Astrocyte of the spinal cord (primary cell): Measurements from ENCODE around the gene CTXND2.
A peak's percentile ranks its signal among the peaks of the same experiment; 100 is the strongest.
"Not testable (repeated sequence)": the region's sequence is repeated elsewhere in the genome, so short reads cannot be mapped to it uniquely, and the experiment has no call there.

Source experiments
- DNase-seq: peaks from one replicate; pipeline ENCODE4 v3.0.0; 2011; ENCODE audit warnings: low read depth, low spot score
- H3K4me3 ChIP-seq: 2 replicates; pipeline ENCODE4 v1.5.1; 2011; ENCODE audit warnings: low read depth, mild to moderate bottlenecking, low read length, moderate library complexity
- CTCF ChIP-seq: IDR thresholded peaks from 2 replicates; pipeline ENCODE4 v1.5.1; 2012; ENCODE audit warnings: low read depth, mild to moderate bottlenecking, low read length, inconsistent platforms
- in situ Hi-C: cut with HindIII; loops from 2 replicates; pipeline ENCODE4 v1.10.0; 2017; ENCODE audit warnings: low sequenced_read_pairs

CTXND2 gene

GRCh38 chr1:150917387-150917786, 30.5 kb downstream of the CTXND2 start:
- DNase-seq = no peak
- no peak overlapping the region for H3K4me3 ChIP-seq
- in situ Hi-C loops = no loop called here
- no peak for TF ChIP-seq CTCF

GRCh38 chr1:150922519-150922975, 35.6 kb downstream of the CTXND2 start:
- in situ Hi-C loops = no loop called here
- H3K4me3 ChIP-seq = no peak overlapping the region
- TF ChIP-seq CTCF = peak; percentile 77
- peak; percentile 83 for DNase-seq

GRCh38 chr1:150925080-150925479, 38.1 kb downstream of the CTXND2 start:
- no peak for TF ChIP-seq CTCF
- DNase-seq = no peak
- in situ Hi-C loops = no loop called here
- H3K4me3 ChIP-seq = no peak overlapping the region

- TF ChIP-seq CTCF = no peak
- in situ Hi-C loops = no loop called here
- peak within 1 kb of the TSS; percentile 99 for H3K4me3 ChIP-seq
- peak; percentile 96 for DNase-seq
Measured at GRCh38 chr1:150926097-150926741, 39.3 kb downstream of the CTXND2 start, which contains the start of gene SETDB1. SETDB1 (plus strand) TSS chr1:150926363; CDS start chr1:150927715, 1,352 bp downstream.

- no peak for DNase-seq
- in situ Hi-C loops = no loop called here
- no peak overlapping the region for H3K4me3 ChIP-seq
- TF ChIP-seq CTCF = no peak
Measured at GRCh38 chr1:150927624-150928023, 40.7 kb downstream of the CTXND2 start.

GRCh38 chr1:150928286-150928685, 41.4 kb downstream of the CTXND2 start:
- no peak for TF ChIP-seq CTCF
- DNase-seq = no peak
- in situ Hi-C loops = no loop called here
- H3K4me3 ChIP-seq = no peak overlapping the region

GRCh38 chr1:150928775-150929174, 41.8 kb downstream of the CTXND2 start:
- DNase-seq, in situ Hi-C loops, H3K4me3 ChIP-seq: not testable (repeated sequence)
